Posterior vena cava (tissue), 2 donors: ENCODE data around the gene RAD17. TPM values are rescaled to one million over a fixed set of nuclear protein-coding genes. Genes with fewer than 3 reads are reported as not detected.
"Not testable (repeated sequence)": the region's sequence is repeated elsewhere in the genome, so short reads cannot be mapped to it uniquely, and the experiment has no call there.

Source experiments
- DNase-seq: peaks from one replicate; pipeline ENCODE4 v3.0.0-alpha.2; 2020; ENCODE audit warnings: low spot score
- intact Hi-C, 2 donors: fragments of 100-400 bp; cut with DNase I; formaldehyde crosslinking; loops; one replicate each; pipeline versions ENCODE4 v1.14.1 to v1.14.2; 2022 to 2023
- total RNA-seq, 2 donors: library from RNA; stranded (reverse); fragmentation: NEBNext Ultra II Directional; extraction: Animal tissue kit (Norgen Biotek cat#: 25700); gene quantifications; one replicate each; pipeline ENCODE4 v1.2.1, GENCODE V29; 2021
- donor health status: DM: yes; HTN: yes; CAD: no.
- donor health status: DM: yes; HTN: yes; CAD: no.

Gene RAD17
- total RNA-seq, 2 donors from 2014 or later, result 17.8 to 18.2 TPM

DNA sequence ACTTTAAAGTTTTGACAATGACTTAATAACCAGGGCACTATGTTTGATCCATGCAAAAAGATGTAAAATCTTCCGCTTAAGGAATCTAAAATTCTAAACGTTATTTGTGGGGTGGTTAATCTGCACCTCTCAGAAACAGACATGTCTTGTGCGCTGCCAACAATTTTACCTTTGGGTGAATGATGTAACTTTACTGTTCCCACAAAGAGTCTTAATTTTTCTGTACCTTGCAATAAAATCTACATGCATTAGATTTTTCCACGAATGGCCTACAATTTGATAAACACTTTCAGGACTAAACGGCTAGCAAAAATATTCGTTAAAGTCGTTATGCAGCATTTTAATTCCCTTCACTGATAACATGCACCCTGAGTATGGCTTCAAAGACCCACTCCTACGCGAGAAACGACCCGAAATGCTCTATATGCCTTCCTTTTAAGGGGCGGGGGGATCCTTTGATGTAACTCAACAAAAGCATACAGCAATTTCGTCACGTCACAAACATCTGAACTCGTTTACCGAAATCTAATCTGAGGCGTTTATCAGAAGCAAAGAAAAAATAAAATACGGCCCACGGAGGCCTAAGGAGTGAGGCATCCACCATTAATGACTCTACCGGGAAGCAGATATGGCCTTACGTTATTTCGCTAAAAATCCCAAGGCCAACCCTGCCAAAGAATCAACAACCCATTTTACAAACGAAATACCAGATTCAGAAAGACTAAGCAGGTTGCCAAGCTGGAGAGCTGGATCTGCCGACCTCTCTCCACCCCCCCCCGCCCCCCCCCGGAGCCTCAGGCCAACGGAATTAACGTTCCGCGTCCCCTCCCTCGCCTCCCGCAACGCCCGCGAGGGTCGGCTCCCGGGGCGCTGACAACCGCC is 919 bp upstream of the RAD17 start:
- DNase-seq, result no peak
- intact Hi-C loops, result loop anchor here in 1 of 2 donors (10.0 kb wide), 1 partner anchor 274 kb away; the partner anchor contains the start of gene SLC30A5

DNA sequence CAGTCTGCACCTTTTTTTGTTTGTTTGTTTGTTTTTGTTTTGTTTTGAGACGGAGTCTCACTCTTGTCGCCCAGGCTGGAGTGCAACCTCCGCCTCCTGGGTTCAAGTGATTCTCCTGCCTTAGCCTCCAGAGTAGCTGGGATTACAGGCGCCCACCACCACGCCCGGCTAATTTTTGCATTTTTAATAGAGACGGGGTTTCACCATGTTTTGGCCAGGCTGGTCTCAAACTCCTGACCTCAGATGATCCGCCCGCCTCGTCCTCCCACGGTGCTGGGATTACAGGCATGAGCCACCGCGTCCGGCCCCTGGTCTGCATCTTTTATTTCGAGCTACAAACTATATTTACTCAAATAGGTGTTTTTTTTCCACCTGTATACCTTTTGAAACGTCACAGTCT is 717 bp downstream of the RAD17 start:
- intact Hi-C loops, DNase-seq: not testable (repeated sequence)

DNA sequence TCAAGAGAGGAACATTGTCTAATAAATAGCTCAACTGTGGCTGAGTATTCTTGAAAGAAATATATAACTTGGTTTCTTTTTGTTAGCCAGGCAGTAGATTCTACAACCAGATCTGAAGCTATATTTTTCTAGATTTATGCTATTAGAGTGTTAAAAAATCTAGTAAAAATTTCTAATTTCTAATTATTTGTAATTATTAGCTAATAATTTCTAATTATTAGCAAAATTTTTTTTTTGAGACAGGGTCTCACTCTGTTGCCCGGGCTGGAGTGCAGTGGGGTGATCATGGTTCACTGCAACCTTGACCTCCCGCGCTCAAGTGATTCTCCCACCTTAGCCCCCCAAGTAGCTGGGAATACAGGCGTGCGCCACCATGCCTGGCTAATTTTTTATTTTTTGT is 2.8 kb downstream of the RAD17 start:
- intact Hi-C loops, result no loop called here
- no peak for DNase-seq

DNA sequence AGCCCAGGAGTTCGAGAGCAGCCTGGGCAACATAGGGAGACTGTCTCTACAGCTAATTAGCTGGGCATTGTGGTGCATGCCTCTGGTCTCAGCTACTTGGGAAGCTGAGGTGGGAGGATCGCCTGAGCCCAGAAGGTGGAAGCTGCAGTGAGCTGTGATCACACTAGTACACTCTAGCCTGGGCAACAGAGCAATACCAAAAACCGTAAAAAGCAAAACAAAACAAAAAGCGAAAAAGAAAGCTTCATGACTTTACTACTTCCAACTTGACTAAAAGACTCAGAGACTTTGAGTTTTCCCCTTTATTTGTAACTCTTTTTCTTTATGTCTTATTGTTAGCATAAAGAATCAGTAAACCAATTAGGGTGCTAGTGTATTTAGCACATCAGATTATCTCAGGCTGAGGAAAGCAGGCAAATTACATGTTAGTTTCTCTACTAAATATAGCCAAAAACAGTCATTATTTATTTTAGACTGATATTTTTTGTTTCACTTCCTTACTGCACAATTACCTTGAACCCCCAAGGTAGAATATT is 5.4 kb downstream of the RAD17 start:
- no peak for DNase-seq
- intact Hi-C loops, result no loop called here

DNA sequence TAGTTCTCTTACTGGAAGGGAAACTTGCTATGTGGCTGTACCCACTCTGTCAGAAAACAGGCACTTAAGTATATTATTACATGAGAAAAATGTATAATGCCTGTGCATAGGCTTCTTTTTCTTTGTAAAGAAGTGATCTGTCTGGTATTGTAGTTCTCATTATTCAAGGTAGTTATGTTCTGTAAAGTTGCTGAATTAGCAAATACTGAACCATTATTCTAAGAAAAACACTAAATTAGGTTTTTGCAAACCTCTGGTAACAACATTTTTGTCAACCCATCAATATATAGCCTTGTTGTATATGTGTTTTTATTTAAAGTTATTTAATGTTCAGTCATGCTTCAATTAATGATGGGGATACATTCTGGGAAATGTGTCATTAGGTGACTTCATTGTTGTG is 8.8 kb downstream of the RAD17 start:
- intact Hi-C loops, result no loop called here
- DNase-seq, result no peak

DNA sequence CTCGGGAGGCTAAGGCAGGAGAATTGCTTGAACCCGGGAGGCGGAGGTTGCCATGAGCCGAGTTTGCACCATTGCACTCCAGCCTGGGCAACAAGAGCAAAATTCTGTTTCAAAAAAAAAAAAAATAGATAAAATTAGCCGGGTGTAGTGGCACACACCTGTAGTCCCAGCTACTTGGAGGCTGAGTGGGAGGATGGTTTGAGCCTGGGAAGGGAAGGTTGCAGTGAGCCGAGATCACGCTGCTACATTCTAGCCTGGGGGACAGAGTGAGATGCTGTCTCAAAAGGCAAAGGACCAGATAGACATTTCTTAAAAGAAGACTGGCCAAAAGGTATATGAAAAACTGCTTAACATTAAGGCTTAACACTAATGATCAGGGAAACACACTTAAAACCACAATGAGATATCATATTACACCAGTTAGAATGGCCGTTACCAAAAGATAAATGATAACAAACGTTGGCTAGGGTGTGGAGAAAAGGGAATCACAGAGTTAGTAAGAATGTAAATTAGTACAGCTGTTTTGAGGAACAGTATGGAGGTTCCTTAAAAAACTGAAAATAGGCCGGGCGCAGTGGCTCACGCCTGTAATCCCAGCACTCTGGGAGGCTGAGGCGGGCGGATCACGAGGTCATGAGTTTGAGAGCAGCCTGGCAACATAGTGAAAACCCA is 35.2 kb downstream of the RAD17 start:
- intact Hi-C loops, result no loop called here

DNA sequence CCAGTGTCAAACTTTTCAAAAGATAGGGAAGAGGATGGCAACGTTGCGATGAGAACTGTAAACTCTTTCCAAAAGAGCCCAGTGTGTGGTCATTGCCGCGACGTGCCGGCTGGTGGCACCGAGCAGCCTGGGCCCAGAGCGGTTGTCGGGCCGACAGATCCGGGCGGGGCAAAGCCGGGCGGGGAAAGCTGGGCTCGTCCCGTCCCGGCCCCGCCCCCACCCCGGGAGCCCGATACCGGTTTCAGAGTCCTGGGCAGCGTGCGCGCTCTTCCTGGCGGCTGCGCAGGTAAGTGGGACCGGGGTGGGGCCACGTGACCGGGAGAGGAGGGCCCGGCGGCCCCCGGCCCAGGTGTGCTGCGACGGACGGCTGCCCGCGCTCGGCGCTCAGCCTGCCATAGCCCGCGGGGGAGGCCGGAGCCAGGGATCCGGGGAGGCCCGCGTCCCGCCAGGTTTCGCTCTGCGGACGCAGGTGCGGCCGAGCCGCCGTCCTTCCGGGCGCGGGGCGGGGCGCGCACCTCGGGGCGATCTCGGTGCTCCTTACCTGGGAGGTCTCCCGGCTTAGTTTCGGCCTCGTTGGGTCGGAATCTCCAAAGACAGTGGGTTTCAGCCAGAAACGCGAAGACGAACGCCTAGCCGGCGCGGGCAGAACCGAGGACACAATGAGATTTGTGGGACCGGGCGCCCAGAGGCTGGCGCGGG is 45.4 kb downstream of the RAD17 start, which contains the start of gene MARVELD2:
TSS of gene MARVELD2 (plus strand) at position 232 of the 699 bp plus-strand sequence. CDS start 4,270 bp downstream, outside the sequence.
- DNase-seq, result peak; percentile 88
- intact Hi-C loops, result no loop called here

More for the DNA sequence above, 35.2 kb downstream of the RAD17 start:
- no peak for DNase-seq

DNA sequence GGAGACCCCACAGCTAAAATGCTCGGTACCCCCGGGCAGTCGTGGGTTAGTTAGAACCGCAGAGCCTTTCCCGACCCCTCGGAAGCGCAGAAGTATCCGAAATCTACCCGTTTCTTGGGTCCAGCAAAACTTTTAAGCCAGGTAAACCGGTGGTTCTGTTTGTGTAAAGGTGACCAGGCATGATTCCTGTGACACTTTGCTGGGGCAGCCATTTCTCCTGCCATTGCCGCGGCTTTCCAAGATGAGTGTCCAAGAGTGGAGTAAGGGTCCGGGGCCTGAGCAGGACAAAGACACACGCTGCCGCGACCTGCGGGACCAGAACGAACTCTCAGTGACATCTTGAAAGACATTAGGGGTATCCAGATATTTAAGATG is 46.0 kb downstream of the RAD17 start:
- DNase-seq, result no peak
- intact Hi-C loops, result no loop called here

DNA sequence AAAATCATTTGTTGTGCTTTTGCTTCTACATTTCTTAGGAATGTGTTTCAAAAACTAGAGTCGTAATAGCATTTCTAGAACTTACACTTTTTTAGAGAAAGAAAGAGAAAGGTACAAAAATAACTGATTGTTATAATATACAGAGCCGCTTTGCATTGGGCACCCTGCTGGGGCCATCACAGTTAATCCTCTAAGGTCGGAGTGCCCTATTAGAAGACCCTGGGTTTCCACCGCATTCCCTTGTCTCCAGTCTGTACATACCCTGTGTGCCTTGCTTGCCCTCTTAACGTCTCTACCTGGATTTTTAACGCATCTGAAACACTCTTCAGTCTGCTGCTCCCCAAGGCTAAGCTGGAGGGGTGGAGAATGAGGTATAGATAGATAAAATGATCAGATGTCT is 46.6 kb downstream of the RAD17 start:
- intact Hi-C loops, result no loop called here
- DNase-seq, result no peak

DNA sequence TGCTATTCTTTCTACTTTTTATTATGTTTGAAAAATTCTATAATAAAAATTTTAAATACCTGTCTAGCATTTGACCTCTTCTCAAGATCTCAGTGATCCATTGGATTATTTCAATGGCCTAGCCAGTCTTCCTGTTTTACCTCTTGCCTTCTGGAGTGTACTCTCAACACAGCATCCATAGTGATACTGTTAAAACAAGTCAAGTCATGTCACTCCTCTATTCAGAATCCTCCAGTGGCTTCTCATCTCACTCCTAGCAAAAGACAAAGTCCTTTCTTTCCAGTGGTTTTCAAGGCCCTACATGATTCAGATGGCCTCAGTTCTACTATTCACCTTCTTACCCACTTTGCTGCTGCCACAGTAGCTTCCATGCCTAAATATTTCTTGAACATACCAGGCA is 47.1 kb downstream of the RAD17 start:
- no peak for DNase-seq
- intact Hi-C loops, result no loop called here

DNA sequence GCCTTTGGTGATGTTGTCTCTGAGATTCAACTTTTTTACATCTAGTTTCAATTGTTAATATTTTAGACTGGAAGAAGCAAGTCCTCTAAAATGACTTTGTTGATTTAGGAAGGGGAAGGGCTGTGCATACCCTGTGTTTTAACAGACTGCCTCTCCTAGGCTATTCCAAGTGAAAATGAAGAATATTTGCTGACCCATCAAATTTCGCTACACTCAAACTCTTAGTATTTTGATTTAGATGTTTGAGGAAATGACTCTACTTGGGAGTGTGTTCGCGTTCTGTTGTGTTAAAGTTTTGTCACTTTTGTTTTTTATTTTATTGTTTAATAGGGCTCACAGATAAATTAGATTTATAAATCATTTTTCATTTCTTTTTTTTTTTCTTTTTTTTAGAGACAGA is 48.9 kb downstream of the RAD17 start:
- intact Hi-C loops, result no loop called here
- no peak for DNase-seq

DNA sequence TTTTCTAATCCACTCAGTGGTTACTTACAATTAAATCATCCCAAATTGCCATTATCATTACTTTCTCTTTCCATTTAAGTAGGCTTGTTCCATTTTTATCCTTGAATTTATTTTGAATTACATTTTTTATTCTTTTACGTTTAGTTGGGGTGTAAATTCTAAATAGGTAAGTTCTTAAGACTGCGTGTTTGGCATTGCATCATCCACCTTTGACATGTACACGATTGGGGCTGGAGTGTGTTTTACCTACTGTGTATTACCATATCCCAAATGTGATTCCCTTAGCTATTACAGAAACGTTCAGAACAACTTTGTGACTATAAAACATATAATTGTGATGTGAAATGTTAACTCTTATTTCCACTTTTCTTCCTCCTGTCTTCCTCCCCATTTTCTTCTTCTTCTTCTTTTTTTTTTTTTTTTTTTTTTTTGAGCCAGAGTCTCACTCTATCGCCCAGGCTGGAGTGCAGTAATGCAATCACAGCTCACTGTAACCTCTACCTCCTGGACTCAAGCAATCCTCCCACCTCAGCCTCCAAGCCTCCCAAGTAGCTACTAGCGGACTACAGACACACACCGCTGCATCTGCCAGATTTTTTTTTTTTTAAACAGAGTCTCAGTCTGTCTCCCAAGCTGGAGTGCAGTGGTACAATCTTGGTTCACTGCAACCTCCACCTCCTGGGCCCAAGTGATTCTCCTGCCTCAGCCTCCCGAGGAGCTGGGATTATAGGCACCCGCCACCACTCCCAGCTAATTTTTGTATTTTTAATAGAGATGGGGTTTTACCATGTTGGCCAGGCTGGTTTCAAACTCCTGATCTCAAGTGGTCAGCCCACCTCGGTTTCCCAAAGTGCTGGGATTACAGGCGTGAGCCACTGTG is 62.0 kb downstream of the RAD17 start:
- DNase-seq, result no peak
- intact Hi-C loops, result no loop called here

DNA sequence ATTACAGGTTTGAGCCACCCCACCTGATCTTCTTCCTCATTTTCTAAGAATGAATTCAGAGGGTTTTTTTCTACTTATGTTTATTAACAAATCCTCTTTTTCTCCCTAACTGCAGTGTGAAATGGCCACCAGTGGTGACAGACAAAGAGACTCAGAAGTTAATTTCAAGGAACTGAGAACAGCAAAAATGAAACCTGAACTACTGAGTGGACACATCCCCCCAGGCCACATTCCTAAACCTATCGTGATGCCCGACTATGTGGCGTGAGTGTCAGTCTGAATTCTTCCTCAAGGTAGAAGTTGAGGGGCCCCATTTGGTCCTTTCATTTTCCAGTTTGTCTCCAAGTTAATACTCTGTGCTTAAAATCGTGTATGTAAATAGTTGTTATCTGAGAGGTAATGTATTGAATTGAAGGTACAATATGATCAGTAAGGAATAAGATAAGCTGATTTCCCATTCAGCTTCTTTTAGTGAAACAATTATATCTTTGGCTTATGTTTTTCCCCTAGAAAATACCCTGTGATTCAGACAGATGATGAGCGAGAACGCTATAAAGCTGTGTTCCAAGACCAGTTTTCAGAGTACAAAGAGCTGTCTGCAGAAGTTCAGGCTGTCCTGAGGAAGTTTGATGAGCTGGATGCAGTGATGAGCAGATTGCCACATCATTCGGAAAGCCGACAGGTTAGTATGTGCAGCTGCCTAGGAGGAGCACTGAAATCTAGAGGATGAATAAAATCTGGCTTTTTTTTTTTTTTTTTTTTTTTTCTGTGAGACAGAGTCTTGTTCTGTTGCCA is 63.0 kb downstream of the RAD17 start:
- intact Hi-C loops, result no loop called here

DNA sequence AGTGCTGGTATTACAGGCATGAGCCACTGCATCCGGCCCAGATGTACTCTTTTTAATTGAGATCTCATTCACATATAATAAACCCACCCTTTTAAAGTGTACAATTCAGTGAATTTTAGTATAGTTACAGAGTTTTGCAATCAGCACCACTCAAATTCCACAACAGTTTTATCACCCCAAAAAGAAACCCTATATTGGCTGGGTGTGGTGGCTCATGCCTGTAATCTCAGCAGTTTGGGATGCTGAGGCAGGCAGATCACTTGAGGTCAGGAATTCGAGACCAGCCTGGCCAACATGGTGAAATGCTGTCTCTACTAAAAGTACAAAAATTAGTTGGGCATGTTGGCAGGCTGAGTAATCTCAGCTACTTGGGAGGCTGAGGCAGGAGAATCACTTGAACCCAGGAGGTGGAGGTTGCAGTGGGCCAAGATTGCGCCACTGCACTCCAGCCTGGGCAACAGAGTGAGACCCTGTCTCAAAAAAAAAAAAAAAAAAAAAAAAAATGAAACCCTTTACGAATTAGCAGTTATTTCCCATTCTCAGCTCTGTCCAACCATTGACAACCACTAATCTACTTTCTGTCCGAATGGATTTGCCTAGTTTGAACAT is 65.8 kb downstream of the RAD17 start:
- intact Hi-C loops, result not testable (repeated sequence)

More for the DNA sequence above, 63.0 kb downstream of the RAD17 start:
- no peak for DNase-seq

DNA sequence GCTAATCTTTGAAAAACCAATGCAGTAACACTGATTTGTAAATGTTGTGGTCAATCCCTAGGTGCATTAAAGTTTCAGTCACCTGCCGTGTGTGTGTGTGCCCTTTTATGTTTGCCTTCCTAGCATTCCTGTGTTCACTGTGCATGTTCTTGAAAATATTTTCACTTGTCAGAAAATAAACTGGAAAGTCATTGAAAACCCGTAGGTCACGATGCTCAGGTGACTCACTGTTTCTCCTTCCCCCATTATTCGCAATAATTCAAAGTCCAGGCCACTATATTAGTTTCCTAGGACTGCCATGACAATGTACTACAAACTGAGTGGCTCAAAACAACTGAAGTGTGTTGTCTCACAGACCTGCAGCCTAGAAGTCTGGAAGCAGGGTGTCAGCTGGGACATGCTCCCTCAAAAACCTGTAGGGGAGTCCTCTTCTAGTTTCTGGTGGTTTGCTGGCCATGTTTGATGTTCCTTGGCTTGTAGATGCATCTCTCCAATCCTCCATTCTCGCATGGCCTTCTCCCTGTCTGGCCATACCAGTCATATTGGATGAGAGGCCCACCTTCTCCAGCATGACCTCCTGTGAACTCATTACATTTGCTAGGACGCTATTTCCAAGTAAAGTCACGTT is 74.6 kb downstream of the RAD17 start:
- intact Hi-C loops, result no loop called here
- no peak for DNase-seq

More for the DNA sequence above, 65.8 kb downstream of the RAD17 start:
- DNase-seq, result not testable (repeated sequence)

DNA sequence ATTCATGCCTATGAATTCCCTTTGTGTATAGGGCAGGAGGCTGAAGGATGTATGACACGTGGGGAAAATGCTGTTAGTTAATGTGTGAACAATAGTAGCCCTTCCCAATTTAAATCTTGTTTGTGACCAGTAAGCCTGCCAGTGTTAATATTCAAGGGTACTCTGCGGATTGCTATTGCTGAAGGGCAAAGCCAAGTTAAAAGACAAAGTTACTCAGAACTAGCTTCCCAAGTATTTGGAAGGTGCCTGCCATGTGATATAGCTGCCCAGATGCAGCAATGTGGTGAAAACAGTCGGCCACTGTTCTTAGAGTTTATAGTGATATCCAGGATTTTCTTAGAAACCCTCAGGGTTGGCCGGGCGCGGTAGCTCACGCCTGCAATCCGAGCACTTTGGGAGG is 79.9 kb downstream of the RAD17 start:
- intact Hi-C loops, result no loop called here
- DNase-seq, result no peak

DNA sequence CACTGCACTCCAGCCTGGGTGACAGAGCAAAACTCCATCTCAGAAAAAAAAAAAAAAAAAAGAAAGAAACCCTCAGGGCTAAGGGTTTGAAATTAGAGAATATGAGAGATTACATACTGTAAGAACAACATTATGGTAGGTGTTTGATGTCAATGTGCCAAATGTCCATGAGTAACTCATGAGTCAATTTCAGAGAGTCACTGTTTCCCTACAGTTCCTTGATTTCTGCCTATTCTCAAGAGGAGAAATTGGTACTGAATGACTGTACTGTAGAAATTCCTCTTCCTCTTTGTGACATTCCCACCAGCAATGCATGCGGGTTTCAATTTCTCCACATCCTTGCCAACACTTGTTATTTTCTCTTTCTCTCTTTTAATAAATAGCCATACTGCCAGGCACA is 80.5 kb downstream of the RAD17 start:
- intact Hi-C loops, result no loop called here
- DNase-seq, result no peak
